ENCODE measurements around the gene BBS9. TPM values are rescaled to one million over a fixed set of nuclear protein-coding genes. Genes with fewer than 3 reads are reported as not detected.
"Not testable (repeated sequence)": the region's sequence is repeated elsewhere in the genome, so short reads cannot be mapped to it uniquely, and the experiment has no call there.

The BBS9 gene
- total RNA-seq, 1 donor from 2014 or later = 51.7 TPM

DNA sequence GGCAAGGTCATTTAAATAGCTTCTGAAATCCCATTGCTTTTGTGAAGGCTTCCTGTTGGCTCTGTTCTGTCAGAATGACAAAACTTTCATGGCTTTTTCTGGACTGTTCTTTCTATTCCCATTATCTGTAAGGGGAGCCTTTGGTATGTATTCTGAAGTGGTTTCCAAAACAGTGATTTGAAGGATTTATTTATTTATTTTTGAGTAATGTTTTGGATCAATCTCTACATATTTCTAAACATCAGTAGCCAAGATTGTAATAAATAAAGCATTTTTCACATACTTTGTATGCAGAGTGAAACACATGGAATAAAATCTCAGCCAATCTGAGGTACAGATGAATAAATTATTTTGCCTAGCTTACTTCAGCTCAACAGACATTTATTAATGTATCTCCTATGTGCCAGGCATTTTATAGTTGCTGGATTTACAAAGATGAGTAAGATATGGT is 121.1 kb downstream of the BBS9 start:
- H3K4me1 ChIP-seq (ENCODE audit: control insufficient read depth in 3 of 3, insufficient read depth in 3 of 3, low read length in 3 of 3) = peaks cover 0 to 4% (median 0%) of the 10 kb centered on the region in 3 donors
- no peaks in the 10 kb centered on the region for H3K36me3 ChIP-seq (ENCODE audit: control insufficient read depth in 3 of 3, insufficient read depth in 3 of 3, low read length in 3 of 3)
- H3K9me3 ChIP-seq (ENCODE audit: control insufficient read depth in 3 of 3, low read length in 3 of 3) = no peaks in the 10 kb centered on the region
- H3K9ac ChIP-seq (ENCODE audit: low read depth in 1 of 3, low read length in 3 of 3) = no peak overlapping the region
- H3K27me3 ChIP-seq (ENCODE audit: control insufficient read depth in 3 of 3, insufficient read depth in 3 of 3, low read length in 3 of 3) = no peaks in the 10 kb centered on the region
- no peak overlapping the region for H3K27ac ChIP-seq (ENCODE audit: low read depth, low read length)
- H3K4me3 ChIP-seq (ENCODE audit: low read length in 3 of 3) = no peak overlapping the region

DNA sequence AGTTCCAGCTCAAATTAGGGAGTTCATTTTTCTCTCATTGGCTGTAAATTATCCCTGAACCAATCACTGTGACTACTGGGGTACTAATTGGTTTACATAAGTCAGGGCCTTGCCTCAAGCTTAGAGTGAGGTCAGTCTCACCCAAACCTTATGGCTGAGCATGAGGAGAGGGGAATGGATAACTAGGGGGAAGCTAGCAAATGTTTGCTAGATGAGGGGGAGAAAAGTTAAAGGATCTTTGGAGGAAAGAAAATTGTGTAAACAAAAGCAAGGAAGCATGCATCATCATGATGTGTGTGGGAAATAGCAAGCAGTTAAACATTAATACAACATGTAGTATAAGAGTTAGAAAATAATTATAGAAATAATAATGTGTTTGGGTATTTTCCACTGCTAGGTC is 121.9 kb downstream of the BBS9 start:
- H3K4me1 ChIP-seq (ENCODE audit: control insufficient read depth in 3 of 3, insufficient read depth in 3 of 3, low read length in 3 of 3) = peaks cover 0 to 4% (median 0%) of the 10 kb centered on the region in 3 donors
- no peak overlapping the region for H3K27ac ChIP-seq (ENCODE audit: low read depth, low read length)
- H3K9me3 ChIP-seq (ENCODE audit: control insufficient read depth in 3 of 3, low read length in 3 of 3) = no peaks in the 10 kb centered on the region
- H3K9ac ChIP-seq (ENCODE audit: low read depth in 1 of 3, low read length in 3 of 3) = no peak overlapping the region
- no peaks in the 10 kb centered on the region for H3K27me3 ChIP-seq (ENCODE audit: control insufficient read depth in 3 of 3, insufficient read depth in 3 of 3, low read length in 3 of 3)
- no peak overlapping the region for H3K4me3 ChIP-seq (ENCODE audit: low read length in 3 of 3)
- H3K36me3 ChIP-seq (ENCODE audit: control insufficient read depth in 3 of 3, insufficient read depth in 3 of 3, low read length in 3 of 3) = no peaks in the 10 kb centered on the region

DNA sequence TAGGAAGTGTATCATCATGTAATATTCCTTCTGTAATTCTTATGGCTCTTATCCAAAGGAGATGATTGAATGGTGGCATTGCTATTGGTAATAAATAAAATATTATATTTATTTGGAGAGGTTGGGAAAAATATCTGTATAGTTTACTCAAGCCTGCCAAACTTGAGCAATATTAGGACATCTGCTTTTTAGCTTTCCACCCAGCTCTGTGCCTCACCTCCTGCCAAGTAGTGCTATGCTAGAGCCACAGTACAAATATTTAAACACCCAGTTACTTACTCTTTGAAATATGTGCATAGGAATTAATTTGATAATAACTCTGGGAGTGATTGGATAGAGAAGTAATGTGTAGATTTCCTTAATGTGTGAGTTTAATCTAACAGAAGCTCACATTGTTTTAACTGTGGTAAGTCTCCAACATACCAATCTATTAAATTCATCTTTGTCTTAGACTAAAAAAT is 129.2 kb downstream of the BBS9 start:
- Histone ChIP-seq H3K9me3 (ENCODE audit: control insufficient read depth in 3 of 3, low read length in 3 of 3) (no peaks in the 10 kb centered on the region), H3K9ac (ENCODE audit: low read depth in 1 of 3, low read length in 3 of 3) (no peak overlapping the region), H3K27me3 (ENCODE audit: control insufficient read depth in 3 of 3, insufficient read depth in 3 of 3, low read length in 3 of 3) (no peaks in the 10 kb centered on the region), H3K4me3 (ENCODE audit: low read length in 3 of 3) (no peak overlapping the region), H3K27ac (ENCODE audit: low read depth, low read length) (no peak overlapping the region), H3K4me1 (ENCODE audit: control insufficient read depth in 3 of 3, insufficient read depth in 3 of 3, low read length in 3 of 3) (no peaks in the 10 kb centered on the region), H3K36me3 (ENCODE audit: control insufficient read depth in 3 of 3, insufficient read depth in 3 of 3, low read length in 3 of 3) (no peaks in the 10 kb centered on the region)

DNA sequence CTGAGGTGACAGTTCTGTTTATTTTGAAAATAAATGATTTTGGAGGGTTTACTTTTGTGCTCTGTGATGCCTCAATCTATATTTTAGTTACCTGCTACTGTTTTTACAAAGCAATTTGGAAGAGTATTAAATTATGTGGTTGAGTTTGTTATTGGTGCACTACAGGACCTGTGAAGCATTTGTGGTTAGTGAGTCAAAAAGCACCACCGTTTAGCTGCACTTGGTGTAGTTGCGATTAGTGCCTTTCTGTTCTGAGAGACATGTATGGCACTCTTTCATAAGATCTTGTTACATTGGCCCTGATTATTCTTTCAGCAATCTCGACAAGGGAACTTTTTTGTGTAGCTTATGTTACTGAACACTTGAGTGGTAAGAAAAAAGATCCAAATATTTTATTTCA is 132.2 kb downstream of the BBS9 start:
- Histone ChIP-seq H3K4me3 (ENCODE audit: low read length in 3 of 3) (no peak overlapping the region), H3K4me1 (ENCODE audit: control insufficient read depth in 3 of 3, insufficient read depth in 3 of 3, low read length in 3 of 3) (no peaks in the 10 kb centered on the region), H3K27me3 (ENCODE audit: control insufficient read depth in 3 of 3, insufficient read depth in 3 of 3, low read length in 3 of 3) (no peaks in the 10 kb centered on the region), H3K9ac (ENCODE audit: low read depth in 1 of 3, low read length in 3 of 3) (no peak overlapping the region), H3K9me3 (ENCODE audit: control insufficient read depth in 3 of 3, low read length in 3 of 3) (no peaks in the 10 kb centered on the region), H3K27ac (ENCODE audit: low read depth, low read length) (no peak overlapping the region), H3K36me3 (ENCODE audit: control insufficient read depth in 3 of 3, insufficient read depth in 3 of 3, low read length in 3 of 3) (no peaks in the 10 kb centered on the region)

DNA sequence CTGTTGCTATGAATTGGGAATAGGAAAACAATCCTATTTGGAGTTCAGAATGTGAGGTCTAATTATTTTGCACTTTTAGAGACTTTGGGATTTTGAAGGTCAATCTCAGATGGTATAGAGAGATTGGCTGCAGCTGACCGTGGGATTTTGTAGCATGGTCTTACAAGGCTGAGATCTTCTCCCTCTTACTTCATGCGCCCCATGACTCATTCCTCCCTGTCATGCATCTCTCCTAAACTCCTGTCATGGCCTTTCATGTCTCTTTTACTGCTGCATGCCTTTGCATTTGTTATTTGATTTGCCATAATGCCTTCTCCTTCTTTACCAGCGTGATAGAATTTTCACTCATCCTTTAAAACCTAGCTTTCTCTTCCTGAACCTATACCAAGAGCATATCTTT is 133.1 kb downstream of the BBS9 start:
- Histone ChIP-seq H3K4me1 (ENCODE audit: control insufficient read depth in 3 of 3, insufficient read depth in 3 of 3, low read length in 3 of 3) (no peaks in the 10 kb centered on the region), H3K27me3 (ENCODE audit: control insufficient read depth in 3 of 3, insufficient read depth in 3 of 3, low read length in 3 of 3) (no peaks in the 10 kb centered on the region), H3K4me3 (ENCODE audit: low read length in 3 of 3) (no peak overlapping the region), H3K36me3 (ENCODE audit: control insufficient read depth in 3 of 3, insufficient read depth in 3 of 3, low read length in 3 of 3) (no peaks in the 10 kb centered on the region), H3K9ac (ENCODE audit: low read depth in 1 of 3, low read length in 3 of 3) (no peak overlapping the region), H3K27ac (ENCODE audit: low read depth, low read length) (no peak overlapping the region), H3K9me3 (ENCODE audit: control insufficient read depth in 3 of 3, low read length in 3 of 3) (no peaks in the 10 kb centered on the region)

DNA sequence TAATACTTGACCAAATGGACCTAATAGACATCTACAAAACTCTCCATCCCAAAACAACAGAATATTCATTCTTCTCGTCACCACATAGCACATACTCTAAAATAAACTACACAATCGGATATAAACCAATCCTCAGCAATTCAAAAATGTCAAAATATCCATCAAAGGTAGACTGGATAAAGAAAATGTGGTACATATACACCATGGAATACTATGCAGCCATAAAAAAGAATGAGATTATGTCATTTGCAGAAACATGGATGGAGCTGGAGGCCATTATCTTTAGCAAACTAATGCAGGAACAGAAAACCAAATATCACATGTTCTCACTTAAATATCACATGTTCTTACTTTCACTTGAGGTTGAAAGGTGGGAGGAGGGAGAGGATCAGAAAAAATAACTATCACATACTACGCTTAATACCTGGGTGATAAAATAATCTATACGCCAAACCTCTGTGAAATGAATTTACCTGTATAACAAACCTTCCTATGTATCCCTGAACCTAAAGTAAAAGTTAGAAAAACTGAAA is 142.5 kb downstream of the BBS9 start:
- not testable (repeated sequence) for H3K4me1 ChIP-seq (ENCODE audit: control insufficient read depth in 3 of 3, insufficient read depth in 3 of 3, low read length in 3 of 3); H3K27ac ChIP-seq (ENCODE audit: low read depth, low read length); H3K27me3 ChIP-seq (ENCODE audit: control insufficient read depth in 3 of 3, insufficient read depth in 3 of 3, low read length in 3 of 3); H3K36me3 ChIP-seq (ENCODE audit: control insufficient read depth in 3 of 3, insufficient read depth in 3 of 3, low read length in 3 of 3); H3K4me3 ChIP-seq (ENCODE audit: low read length in 3 of 3); H3K9ac ChIP-seq (ENCODE audit: low read depth in 1 of 3, low read length in 3 of 3); H3K9me3 ChIP-seq (ENCODE audit: control insufficient read depth in 3 of 3, low read length in 3 of 3)

DNA sequence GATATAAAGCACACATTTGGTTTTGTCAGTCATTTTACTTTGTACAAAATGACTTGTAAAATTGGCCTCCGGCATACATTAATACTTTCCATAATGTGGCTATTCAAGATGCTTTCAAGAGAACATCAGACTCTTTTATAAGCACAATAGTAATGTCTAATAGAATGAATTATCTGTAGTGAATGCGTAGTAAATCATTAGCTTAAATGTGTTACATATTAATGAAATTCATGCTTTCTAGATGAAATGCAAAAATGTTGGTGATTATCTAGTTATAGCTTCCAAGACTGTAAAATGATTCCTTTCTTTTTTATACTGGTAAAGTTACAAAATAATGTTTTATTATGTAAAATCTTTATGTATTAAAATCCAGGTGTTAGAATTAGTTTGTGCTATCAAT is 144.0 kb downstream of the BBS9 start:
- H3K27me3 ChIP-seq (ENCODE audit: control insufficient read depth in 3 of 3, insufficient read depth in 3 of 3, low read length in 3 of 3) = no peaks in the 10 kb centered on the region
- H3K9ac ChIP-seq (ENCODE audit: low read depth in 1 of 3, low read length in 3 of 3) = no peak overlapping the region
- H3K36me3 ChIP-seq (ENCODE audit: control insufficient read depth in 3 of 3, insufficient read depth in 3 of 3, low read length in 3 of 3) = peaks cover 4 to 8% (median 5%) of the 10 kb centered on the region in 3 donors
- H3K27ac ChIP-seq (ENCODE audit: low read depth, low read length) = no peak overlapping the region
- no peak overlapping the region for H3K4me3 ChIP-seq (ENCODE audit: low read length in 3 of 3)
- peaks cover 6 to 7% (median 7%) of the 10 kb centered on the region in 3 donors for H3K9me3 ChIP-seq (ENCODE audit: control insufficient read depth in 3 of 3, low read length in 3 of 3)
- H3K4me1 ChIP-seq (ENCODE audit: control insufficient read depth in 3 of 3, insufficient read depth in 3 of 3, low read length in 3 of 3) = no peaks in the 10 kb centered on the region

DNA sequence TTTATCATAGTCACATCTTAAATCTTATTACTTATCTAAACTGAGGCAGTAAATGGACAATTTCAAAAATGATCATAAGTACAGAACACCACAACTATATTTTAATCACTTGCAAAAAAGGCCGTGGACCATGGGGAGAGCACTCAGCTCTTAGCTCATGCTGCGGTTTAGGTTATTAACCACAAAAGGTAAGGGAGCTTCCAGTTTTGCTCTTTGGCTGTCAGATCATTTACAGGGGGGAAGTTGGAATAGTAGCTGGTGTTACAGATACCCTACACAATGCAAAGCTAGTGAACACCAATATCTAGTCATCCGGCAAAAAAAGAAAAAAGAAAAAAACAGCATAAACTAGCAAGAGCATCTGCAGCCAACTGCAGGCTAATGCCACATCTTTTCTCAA is 147.0 kb downstream of the BBS9 start:
- H3K27me3 ChIP-seq (ENCODE audit: control insufficient read depth in 3 of 3, insufficient read depth in 3 of 3, low read length in 3 of 3) = no peaks in the 10 kb centered on the region
- H3K36me3 ChIP-seq (ENCODE audit: control insufficient read depth in 3 of 3, insufficient read depth in 3 of 3, low read length in 3 of 3) = peaks cover 4 to 9% (median 9%) of the 10 kb centered on the region in 3 donors
- peaks cover 10 to 13% (median 10%) of the 10 kb centered on the region in 3 donors for H3K9me3 ChIP-seq (ENCODE audit: control insufficient read depth in 3 of 3, low read length in 3 of 3)
- no peak overlapping the region for H3K27ac ChIP-seq (ENCODE audit: low read depth, low read length)
- H3K9ac ChIP-seq (ENCODE audit: low read depth in 1 of 3, low read length in 3 of 3) = no peak overlapping the region
- H3K4me3 ChIP-seq (ENCODE audit: low read length in 3 of 3) = no peak overlapping the region
- no peaks in the 10 kb centered on the region for H3K4me1 ChIP-seq (ENCODE audit: control insufficient read depth in 3 of 3, insufficient read depth in 3 of 3, low read length in 3 of 3)

DNA sequence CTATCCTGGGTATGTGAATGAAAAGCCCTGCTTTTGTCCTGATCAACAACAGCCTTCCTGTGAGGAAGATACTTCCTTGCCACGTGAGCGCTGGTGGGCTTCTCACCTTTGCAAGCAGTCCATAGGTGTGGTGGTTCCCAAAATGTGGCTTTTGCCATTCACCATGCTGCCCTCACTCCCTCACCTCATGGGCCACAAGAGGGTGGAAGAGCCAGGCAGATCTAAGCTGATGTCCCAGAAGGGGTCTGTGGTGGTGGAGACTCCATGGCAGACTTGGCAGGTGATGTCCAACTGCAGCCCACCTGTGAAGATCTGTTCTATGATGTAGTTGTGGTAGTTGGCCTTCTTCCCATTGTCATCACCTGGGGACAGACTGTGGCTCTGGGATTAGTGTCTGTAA is 147.4 kb downstream of the BBS9 start:
- Histone ChIP-seq H3K9ac (ENCODE audit: low read depth in 1 of 3, low read length in 3 of 3) (no peak overlapping the region), H3K27ac (ENCODE audit: low read depth, low read length) (no peak overlapping the region), H3K9me3 (ENCODE audit: control insufficient read depth in 3 of 3, low read length in 3 of 3) (peaks cover 10 to 13% (median 10%) of the 10 kb centered on the region in 3 donors), H3K4me1 (ENCODE audit: control insufficient read depth in 3 of 3, insufficient read depth in 3 of 3, low read length in 3 of 3) (no peaks in the 10 kb centered on the region), H3K36me3 (ENCODE audit: control insufficient read depth in 3 of 3, insufficient read depth in 3 of 3, low read length in 3 of 3) (peaks cover 4 to 9% (median 9%) of the 10 kb centered on the region in 3 donors), H3K4me3 (ENCODE audit: low read length in 3 of 3) (no peak overlapping the region), H3K27me3 (ENCODE audit: control insufficient read depth in 3 of 3, insufficient read depth in 3 of 3, low read length in 3 of 3) (no peaks in the 10 kb centered on the region)

DNA sequence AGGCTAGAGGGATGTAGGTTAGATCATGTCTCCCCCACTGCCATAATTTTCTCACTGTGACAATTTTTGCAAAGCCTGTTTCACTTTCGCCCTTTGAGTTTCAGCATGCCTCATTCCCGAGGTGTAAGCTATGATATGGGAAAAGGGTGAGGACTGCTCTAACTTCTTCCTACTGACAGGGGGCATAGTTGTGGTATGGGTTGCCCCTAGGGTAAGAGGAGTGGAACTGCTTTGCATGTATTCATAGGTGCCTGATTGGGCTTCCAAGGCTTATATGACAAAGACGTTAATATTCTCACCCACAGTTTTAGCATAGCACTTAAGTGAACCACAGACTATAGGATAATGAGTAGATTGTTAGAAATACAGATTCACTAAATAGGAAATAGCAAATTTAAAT is 148.7 kb downstream of the BBS9 start:
- Histone ChIP-seq H3K27ac (ENCODE audit: low read depth, low read length) (no peak overlapping the region), H3K9me3 (ENCODE audit: control insufficient read depth in 3 of 3, low read length in 3 of 3) (peaks cover 10 to 13% (median 10%) of the 10 kb centered on the region in 3 donors), H3K9ac (ENCODE audit: low read depth in 1 of 3, low read length in 3 of 3) (no peak overlapping the region), H3K36me3 (ENCODE audit: control insufficient read depth in 3 of 3, insufficient read depth in 3 of 3, low read length in 3 of 3) (peaks cover 4 to 9% (median 9%) of the 10 kb centered on the region in 3 donors), H3K27me3 (ENCODE audit: control insufficient read depth in 3 of 3, insufficient read depth in 3 of 3, low read length in 3 of 3) (no peaks in the 10 kb centered on the region), H3K4me3 (ENCODE audit: low read length in 3 of 3) (peak overlapping the region in 1 of 3 donors; percentile 9), H3K4me1 (ENCODE audit: control insufficient read depth in 3 of 3, insufficient read depth in 3 of 3, low read length in 3 of 3) (no peaks in the 10 kb centered on the region)
